H9 (cell line): ENCODE measurements around the gene PPP1R27. TPM values are rescaled to one million over a fixed set of nuclear protein-coding genes. Genes with fewer than 3 reads are reported as not detected.

ENCODE experiments used
- DNase-seq: peaks from one replicate; pipeline ENCODE4 v3.0.0-alpha.2; 2017
- H2AFZ ChIP-seq: one replicate; pipeline ENCODE4 v1.6.1; 2013; ENCODE audit warnings: mild to moderate bottlenecking, low read length, control low read depth, moderate library complexity
- H2AK5ac ChIP-seq: 2 replicates; pipeline ENCODE4 v1.6.1; 2013; ENCODE audit warnings: low read length, control low read depth, mixed read lengths; ENCODE audit not compliant: insufficient read length
- H2BK120ac ChIP-seq: one replicate; pipeline ENCODE4 v1.6.1; 2013; ENCODE audit warnings: low read depth, mild to moderate bottlenecking, low read length, control low read depth, inconsistent platforms; ENCODE audit not compliant: poor library complexity, severe bottlenecking
- H2BK12ac ChIP-seq: 2 replicates; pipeline ENCODE4 v1.6.1; 2013; ENCODE audit warnings: low read length, control low read depth, mixed read lengths, low read depth; ENCODE audit not compliant: insufficient read length
- H2BK15ac ChIP-seq: 2 replicates; pipeline ENCODE4 v1.6.1; 2013; ENCODE audit warnings: low read depth, low read length, control low read depth
- H2BK20ac ChIP-seq: one replicate; pipeline ENCODE4 v1.6.1; 2013; ENCODE audit warnings: low read depth, mild to moderate bottlenecking, low read length, control low read depth, inconsistent platforms; ENCODE audit not compliant: poor library complexity, severe bottlenecking
- H2BK5ac ChIP-seq: 2 replicates; pipeline ENCODE4 v1.6.1; 2013; ENCODE audit warnings: low read length, control low read depth, mixed read lengths; ENCODE audit not compliant: insufficient read length
- H3K14ac ChIP-seq: 2 replicates; pipeline ENCODE4 v1.6.1; 2013; ENCODE audit warnings: low read length, control low read depth; ENCODE audit not compliant: insufficient read depth
- H3K18ac ChIP-seq: 2 replicates; pipeline ENCODE4 v1.6.1; 2013; ENCODE audit warnings: low read depth, mild to moderate bottlenecking, mixed read lengths, low read length, control low read depth; ENCODE audit not compliant: insufficient read length
- H3K23ac ChIP-seq: 2 replicates; pipeline ENCODE4 v1.6.1; 2013; ENCODE audit warnings: low read length, control low read depth, mixed read lengths, low read depth; ENCODE audit not compliant: insufficient read length
- H3K23me2 ChIP-seq: 2 replicates; pipeline ENCODE4 v1.6.1; 2013; ENCODE audit warnings: low read depth, mild to moderate bottlenecking, mixed read lengths, low read length, control low read depth; ENCODE audit not compliant: insufficient read length, poor library complexity, severe bottlenecking
- H3K27ac ChIP-seq: 2 replicates; pipeline ENCODE4 v1.5.1; 2013; ENCODE audit warnings: low read length, control low read depth, mixed read lengths, low read depth; ENCODE audit not compliant: insufficient read length
- H3K27me3 ChIP-seq: 2 replicates; pipeline ENCODE4 v1.6.1; 2013; ENCODE audit warnings: low read length, control low read depth, inconsistent platforms; ENCODE audit not compliant: insufficient read depth
- H3K4ac ChIP-seq: 2 replicates; pipeline ENCODE4 v1.6.1; 2013; ENCODE audit warnings: low read depth, mild to moderate bottlenecking, control low read depth, inconsistent platforms, low read length, moderate library complexity
- H3K4me1 ChIP-seq: 2 replicates; pipeline ENCODE4 v1.6.1; 2013; ENCODE audit warnings: low read length, control low read depth, inconsistent platforms; ENCODE audit not compliant: insufficient read depth
- H3K4me2 ChIP-seq: 2 replicates; pipeline ENCODE4 v1.6.1; 2013; ENCODE audit warnings: low read length, control low read depth, mixed read lengths; ENCODE audit not compliant: insufficient read length, insufficient read depth
- H3K56ac ChIP-seq: 2 replicates; pipeline ENCODE4 v1.6.1; 2013; ENCODE audit warnings: low read depth, mild to moderate bottlenecking, mixed read lengths, low read length, control low read depth; ENCODE audit not compliant: insufficient read length
- H3K79me1 ChIP-seq: 2 replicates; pipeline ENCODE4 v1.6.1; 2013; ENCODE audit warnings: low read depth, mild to moderate bottlenecking, moderate library complexity, low read length, control low read depth, inconsistent platforms; ENCODE audit not compliant: insufficient read depth, poor library complexity, severe bottlenecking
- H3K79me2 ChIP-seq: 2 replicates; pipeline ENCODE4 v1.6.1; 2013; ENCODE audit warnings: low read length, control low read depth, inconsistent platforms; ENCODE audit not compliant: insufficient read depth
- H3K9ac ChIP-seq: 2 replicates; pipeline ENCODE4 v1.6.1; 2013; ENCODE audit warnings: low read length, control low read depth, mixed read lengths; ENCODE audit not compliant: insufficient read length; ENCODE audit errors: extremely low read depth
- H3K9me3 ChIP-seq: one replicate; pipeline ENCODE4 v1.6.1; 2013; ENCODE audit warnings: low read depth, low read length, inconsistent platforms; ENCODE audit not compliant: control insufficient read depth
- H3T11ph ChIP-seq: one replicate; pipeline ENCODE4 v1.6.1; 2013; ENCODE audit warnings: mild to moderate bottlenecking, low read length, control low read depth, inconsistent platforms
- H4K20me1 ChIP-seq: one replicate; pipeline ENCODE4 v1.6.1; 2013; ENCODE audit not compliant: control insufficient read depth, insufficient read length, insufficient read depth
- H4K5ac ChIP-seq: 2 replicates; pipeline ENCODE4 v1.6.1; 2013; ENCODE audit warnings: low read depth, mild to moderate bottlenecking, mixed read lengths, low read length, control low read depth; ENCODE audit not compliant: insufficient read length
- H4K8ac ChIP-seq: replicated peaks from 2 replicates; pipeline ENCODE4 v1.6.1; 2013; ENCODE audit warnings: low read length, control low read depth, mixed read lengths, low read depth; ENCODE audit not compliant: insufficient read length
- H4K91ac ChIP-seq: 2 replicates; pipeline ENCODE4 v1.6.1; 2013; ENCODE audit warnings: low read depth, mild to moderate bottlenecking, moderate library complexity, mixed read lengths, low read length, control low read depth; ENCODE audit not compliant: insufficient read length
- H3K27ac Mint-ChIP-seq, 3 experiments: 2 replicates in 2 of 3; 3 replicates in 1 of 3; pipeline ENCODE4 v1.8.0; 2020 to 2021; ENCODE audit warnings: mixed read lengths in 3 of 3, mild to moderate bottlenecking in 1 of 3, moderate library complexity in 1 of 3
- H3K27me3 Mint-ChIP-seq: 2 replicates; pipeline ENCODE4 v1.8.0; 2021; ENCODE audit warnings: low read depth, mild to moderate bottlenecking, moderate library complexity, mixed read lengths
- H3K36me3 Mint-ChIP-seq, 3 experiments: 2 replicates in 2 of 3; 3 replicates in 1 of 3; pipeline ENCODE4 v1.8.0; 2020 to 2021; ENCODE audit warnings: low read depth in 3 of 3, mixed read lengths in 3 of 3; ENCODE audit not compliant: insufficient read depth in 1 of 3
- H3K4me1 Mint-ChIP-seq, 2 experiments: 2 replicates each; pipeline ENCODE4 v1.8.0; 2020; ENCODE audit warnings: mixed read lengths in 2 of 2
- H3K4me3 Mint-ChIP-seq, 2 experiments: 2 replicates in 1 of 2; 3 replicates in 1 of 2; pipeline ENCODE4 v1.8.0; 2020 to 2021; ENCODE audit warnings: mild to moderate bottlenecking in 2 of 2, mixed read lengths in 2 of 2, moderate library complexity in 1 of 2
- H3K9me3 Mint-ChIP-seq, 2 experiments: 2 replicates in 1 of 2; 3 replicates in 1 of 2; pipeline ENCODE4 v1.8.0; 2020; ENCODE audit warnings: mild to moderate bottlenecking in 2 of 2, mixed read lengths in 2 of 2, moderate library complexity in 1 of 2
- WGBS: extraction: QIAGEN DNeasy Blood & Tissue Kit; methylation state at CpG from one replicate; pipeline ENCODE4 v1.1.7; 2013; ENCODE audit warnings: missing lambda C conversion rate, low lambda C conversion rate, mixed read lengths; ENCODE audit not compliant: insufficient read length; ENCODE audit errors: extremely low coverage; 5-methylcytosine and 5-hydroxymethylcytosine counted together
- total RNA-seq: library from RNA; stranded (reverse); gene quantifications from 2 replicates; pipeline ENCODE4 v1.2.1, GENCODE V29; 2021
- TF ChIP-seq, protein P1 (sequence below): fragments of 200-600 bp; sonication (generic); conservative IDR thresholded peaks from 3 replicates; pipeline ENCODE4 v1.8.0; 2021; ENCODE audit warnings: antibody characterized with exemption, mild to moderate bottlenecking

The PPP1R27 gene
- total RNA-seq, 1 experiment from 2014 or later: 0.22 TPM

DNA sequence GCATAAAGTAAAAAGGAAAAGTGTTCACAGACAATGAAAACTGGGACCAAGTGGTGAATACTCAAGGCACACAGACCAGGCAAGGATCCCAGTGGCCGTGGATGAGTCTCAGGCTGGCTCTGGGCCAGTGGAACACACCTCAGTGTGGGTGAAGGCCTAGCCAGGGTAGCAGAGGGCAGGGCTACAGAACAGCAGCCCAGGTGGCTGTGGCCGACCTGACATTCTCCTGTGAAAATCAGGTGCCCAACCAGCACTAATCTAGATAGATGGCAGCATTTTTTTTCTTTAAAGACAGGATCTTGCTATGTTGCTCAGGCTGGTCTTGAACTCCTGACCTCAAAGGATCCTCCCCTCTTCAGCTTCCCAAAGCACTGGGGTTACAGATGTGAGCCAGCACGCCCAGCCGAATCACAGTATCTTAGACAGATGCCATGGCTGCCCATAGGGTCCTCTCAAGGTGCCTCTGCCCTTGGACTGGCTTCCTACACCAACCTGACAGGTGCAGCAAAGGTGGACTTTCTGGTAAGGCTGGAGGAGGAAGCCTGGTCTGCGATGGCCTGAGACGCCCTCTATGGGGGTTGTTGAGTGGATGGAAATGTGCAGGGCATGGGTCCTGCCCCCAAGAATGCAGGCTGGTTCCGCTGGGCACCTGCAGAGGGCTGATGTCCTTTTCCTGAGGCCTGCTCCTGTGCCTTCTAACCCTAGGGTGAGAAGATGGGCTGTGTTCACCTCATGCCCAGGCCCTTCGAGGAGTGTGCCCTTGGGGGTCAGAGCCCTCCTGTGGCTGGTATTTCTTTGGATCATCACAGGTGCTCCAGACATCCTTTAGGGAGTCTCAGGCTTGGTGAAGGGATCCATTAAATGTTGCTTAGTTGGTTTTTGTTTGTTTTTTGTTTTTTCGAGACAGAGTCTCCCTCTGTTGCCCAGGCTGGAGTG is 29.3 kb upstream of the PPP1R27 start:
- H3K9me3 ChIP-seq: no peaks in the 10 kb centered on the region
- no peak overlapping the region for H2AK5ac ChIP-seq
- TF ChIP-seq, protein P1, sequence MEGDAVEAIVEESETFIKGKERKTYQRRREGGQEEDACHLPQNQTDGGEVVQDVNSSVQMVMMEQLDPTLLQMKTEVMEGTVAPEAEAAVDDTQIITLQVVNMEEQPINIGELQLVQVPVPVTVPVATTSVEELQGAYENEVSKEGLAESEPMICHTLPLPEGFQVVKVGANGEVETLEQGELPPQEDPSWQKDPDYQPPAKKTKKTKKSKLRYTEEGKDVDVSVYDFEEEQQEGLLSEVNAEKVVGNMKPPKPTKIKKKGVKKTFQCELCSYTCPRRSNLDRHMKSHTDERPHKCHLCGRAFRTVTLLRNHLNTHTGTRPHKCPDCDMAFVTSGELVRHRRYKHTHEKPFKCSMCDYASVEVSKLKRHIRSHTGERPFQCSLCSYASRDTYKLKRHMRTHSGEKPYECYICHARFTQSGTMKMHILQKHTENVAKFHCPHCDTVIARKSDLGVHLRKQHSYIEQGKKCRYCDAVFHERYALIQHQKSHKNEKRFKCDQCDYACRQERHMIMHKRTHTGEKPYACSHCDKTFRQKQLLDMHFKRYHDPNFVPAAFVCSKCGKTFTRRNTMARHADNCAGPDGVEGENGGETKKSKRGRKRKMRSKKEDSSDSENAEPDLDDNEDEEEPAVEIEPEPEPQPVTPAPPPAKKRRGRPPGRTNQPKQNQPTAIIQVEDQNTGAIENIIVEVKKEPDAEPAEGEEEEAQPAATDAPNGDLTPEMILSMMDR: peak; percentile 38; the same call in 2 of the 3 replicates
- no CpG with 5 or more reads among the region's 9 CpGs for WGBS
- no peak overlapping the region for H3K14ac ChIP-seq
- H3K36me3 Mint-ChIP-seq: peaks cover 13 to 35% (median 35%) of the 10 kb centered on the region in 3 experiments; a peak in 6 of 7 replicates
- no peak overlapping the region for H3K27ac ChIP-seq
- H4K20me1 ChIP-seq: no peaks in the 10 kb centered on the region
- H3K9ac ChIP-seq: no peak overlapping the region
- no peak overlapping the region for H3T11ph ChIP-seq
- no peak overlapping the region for H2BK12ac ChIP-seq
- no peak overlapping the region for H2AFZ ChIP-seq
- H3K23me2 ChIP-seq: peaks cover 10% of the 10 kb centered on the region
- H3K56ac ChIP-seq: no peak overlapping the region
- H3K27me3 ChIP-seq: no peaks in the 10 kb centered on the region
- no peak overlapping the region for H2BK20ac ChIP-seq
- peaks cover 19 to 34% of the 10 kb centered on the region in 2 experiments for H3K4me1 Mint-ChIP-seq
- DNase-seq: peak; percentile 71
- no peak overlapping the region for H3K27ac Mint-ChIP-seq
- no peak overlapping the region for H3K4ac ChIP-seq
- no peak overlapping the region for H2BK5ac ChIP-seq
- no peak overlapping the region for H3K18ac ChIP-seq
- no peak overlapping the region for H4K8ac ChIP-seq
- peaks cover 2% of the 10 kb centered on the region for H3K27me3 Mint-ChIP-seq
- no peak overlapping the region for H4K5ac ChIP-seq
- no peak overlapping the region for H3K23ac ChIP-seq
- peaks cover 0 to 3% of the 10 kb centered on the region in 2 experiments; a peak in 1 of 5 replicates for H3K9me3 Mint-ChIP-seq
- peaks cover 8% of the 10 kb centered on the region; the same call in 1 of the 2 replicates for H3K79me2 ChIP-seq
- H3K4me2 ChIP-seq: no peak overlapping the region
- H2BK15ac ChIP-seq: no peak overlapping the region
- no peak overlapping the region for H2BK120ac ChIP-seq
- no peak overlapping the region; a peak in 1 of 5 replicates for H3K4me3 Mint-ChIP-seq
- H3K79me1 ChIP-seq: peaks cover 8% of the 10 kb centered on the region
- no peak overlapping the region for H4K91ac ChIP-seq
- peaks cover 3% of the 10 kb centered on the region; the same call in 1 of the 2 replicates for H3K4me1 ChIP-seq
